ENCODE data around the gene NUSAP1.

- TF ChIP-seq, protein P1, sequence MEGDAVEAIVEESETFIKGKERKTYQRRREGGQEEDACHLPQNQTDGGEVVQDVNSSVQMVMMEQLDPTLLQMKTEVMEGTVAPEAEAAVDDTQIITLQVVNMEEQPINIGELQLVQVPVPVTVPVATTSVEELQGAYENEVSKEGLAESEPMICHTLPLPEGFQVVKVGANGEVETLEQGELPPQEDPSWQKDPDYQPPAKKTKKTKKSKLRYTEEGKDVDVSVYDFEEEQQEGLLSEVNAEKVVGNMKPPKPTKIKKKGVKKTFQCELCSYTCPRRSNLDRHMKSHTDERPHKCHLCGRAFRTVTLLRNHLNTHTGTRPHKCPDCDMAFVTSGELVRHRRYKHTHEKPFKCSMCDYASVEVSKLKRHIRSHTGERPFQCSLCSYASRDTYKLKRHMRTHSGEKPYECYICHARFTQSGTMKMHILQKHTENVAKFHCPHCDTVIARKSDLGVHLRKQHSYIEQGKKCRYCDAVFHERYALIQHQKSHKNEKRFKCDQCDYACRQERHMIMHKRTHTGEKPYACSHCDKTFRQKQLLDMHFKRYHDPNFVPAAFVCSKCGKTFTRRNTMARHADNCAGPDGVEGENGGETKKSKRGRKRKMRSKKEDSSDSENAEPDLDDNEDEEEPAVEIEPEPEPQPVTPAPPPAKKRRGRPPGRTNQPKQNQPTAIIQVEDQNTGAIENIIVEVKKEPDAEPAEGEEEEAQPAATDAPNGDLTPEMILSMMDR (conservative IDR thresholded peaks at IDR 0.05) = peak; percentile 73; the same call in 1 of the 2 replicates
- no peak for TF ChIP-seq EZH2 (IDR thresholded peaks at IDR 0.05; ENCODE audit: low read depth)
Observed at GRCh38 chr15:41331833-41332193, 868 bp upstream of the NUSAP1 start.

Measured in PC-9 (cell line).